AG04449 (cell line): Measurements from ENCODE around the gene PRR5L.

ENCODE experiments used
- CTCF ChIA-PET: fragments of 350-600 bp; formaldehyde crosslinking; extraction: SDS; loops from one replicate; lab custom pipeline; 2021; ENCODE audit warnings: antibody characterized with exemption; lab: Yijun Ruan, JAX
- POLR2A ChIA-PET: fragments of 400-600, 350-600 bp; formaldehyde crosslinking; extraction: SDS; loops from one replicate; lab custom pipeline; 2020; ENCODE audit warnings: antibody characterized with exemption, inconsistent platforms; lab: Yijun Ruan, JAX
- DNase-seq: peaks from one replicate; pipeline ENCODE4 v3.0.0-alpha.2; 2010; ENCODE audit warnings: low read depth, low spot score
- H3K4me3 ChIP-seq: 2 replicates; pipeline ENCODE4 v1.5.1; 2011; ENCODE audit warnings: low read depth, mild to moderate bottlenecking, control low read depth, low read length
- CTCF ChIP-seq: IDR thresholded peaks from one replicate; pipeline ENCODE4 v1.5.1; 2011; ENCODE audit warnings: mild to moderate bottlenecking, moderate library complexity, low read length, control low read depth, inconsistent platforms; ENCODE audit not compliant: insufficient read depth; ENCODE audit errors: missing control alignments

Gene PRR5L

GRCh38 chr11:36407356-36407755, 111.3 kb downstream of the PRR5L start:
- ChIA-PET POLR2A (no interaction called here), CTCF (interaction anchor here (1.5 kb wide), 1 partner anchor 115 kb away, joined by 5 read pairs; no protein-coding TSS in a partner anchor)
- no peak overlapping the region for H3K4me3 ChIP-seq
- no peak for TF ChIP-seq CTCF
- no peak for DNase-seq

GRCh38 chr11:36408498-36409136, 112.5 kb downstream of the PRR5L start:
- no peak overlapping the region for H3K4me3 ChIP-seq
- DNase-seq, result no peak
- ChIA-PET POLR2A (no interaction called here), CTCF (no interaction called here)
- TF ChIP-seq CTCF, result no peak

GRCh38 chr11:36409152-36409816, 113.2 kb downstream of the PRR5L start:
- ChIA-PET POLR2A (interaction anchor here (0.8 kb wide), 1 partner anchor 12 kb away, joined by 3 read pairs; no protein-coding TSS in a partner anchor), CTCF (no interaction called here)
- H3K4me3 ChIP-seq, result no peak overlapping the region
- no peak for TF ChIP-seq CTCF
- DNase-seq, result no peak

GRCh38 chr11:36411202-36411640, 115.1 kb downstream of the PRR5L start:
- no peak for DNase-seq
- no peak overlapping the region for H3K4me3 ChIP-seq
- ChIA-PET CTCF (interaction anchor here (0.6 to 3.3 kb wide), 5 partner anchors 12 to 67 kb away, joined by 3 to 14 read pairs (median 7); no protein-coding TSS in a partner anchor), POLR2A (interaction anchor here (1.6 kb wide), 1 partner anchor 44 kb away, joined by 8 read pairs; no protein-coding TSS in a partner anchor)
- TF ChIP-seq CTCF, result no peak

GRCh38 chr11:36412781-36413383, 116.8 kb downstream of the PRR5L start:
- CTCF ChIA-PET, result interaction anchor here (1.2 to 3.3 kb wide), 6 partner anchors 8 to 77 kb away, joined by 3 to 14 read pairs (median 6); no protein-coding TSS in a partner anchor
- POLR2A ChIA-PET, result interaction anchor here (0.9 to 1.6 kb wide), 3 partner anchors 19 to 43 kb away, joined by 3 to 8 read pairs (median 3); no protein-coding TSS in a partner anchor
- no peak overlapping the region for H3K4me3 ChIP-seq
- no peak for TF ChIP-seq CTCF
- peak; percentile 36 for DNase-seq
